Endothelial cell of umbilical vein (primary cell): ENCODE results near the gene TGDS.

ENCODE experiments used
- EZH2 ChIP-seq: IDR thresholded peaks from 2 replicates; pipeline ENCODE4 v1.6.1; 2012; ENCODE audit warnings: borderline replicate concordance, low read depth, mild to moderate bottlenecking, moderate library complexity, low read length, inconsistent platforms; ENCODE audit not compliant: severe bottlenecking
- GATA2 ChIP-seq: IDR thresholded peaks from 2 replicates; pipeline ENCODE4 v1.7.0; 2011; ENCODE audit warnings: low read depth, mild to moderate bottlenecking, moderate library complexity, mixed read lengths, low read length; ENCODE audit not compliant: insufficient read length, insufficient read depth
- JUN ChIP-seq: IDR thresholded peaks from 2 replicates; pipeline ENCODE4 v1.6.1; 2011; ENCODE audit warnings: borderline replicate concordance, low read depth; ENCODE audit not compliant: insufficient read length, insufficient read depth
- POLR2A ChIP-seq: IDR thresholded peaks from 2 replicates; pipeline ENCODE4 v1.6.1; 2012; ENCODE audit warnings: low read depth, mild to moderate bottlenecking, control low read depth, low read length
- POLR2AphosphoS5 ChIP-seq: IDR thresholded peaks from 2 replicates; pipeline ENCODE4 v1.6.1; 2012; ENCODE audit warnings: low read depth, mild to moderate bottlenecking, control low read depth, low read length, moderate library complexity; ENCODE audit not compliant: insufficient read depth
- TF ChIP-seq, protein P1 (sequence below), 2 donors: IDR thresholded peaks; 1 replicate in 1 of 2; 2 replicates in 1 of 2; pipeline ENCODE4 v1.5.1; 2011; ENCODE audit warnings: low read length in 2 of 2, mild to moderate bottlenecking in 2 of 2, moderate library complexity in 2 of 2, control low read depth in 1 of 2, inconsistent platforms in 1 of 2, low read depth in 1 of 2; ENCODE audit not compliant: insufficient read depth in 1 of 2; ENCODE audit errors: extremely low read depth in 1 of 2

DNA sequence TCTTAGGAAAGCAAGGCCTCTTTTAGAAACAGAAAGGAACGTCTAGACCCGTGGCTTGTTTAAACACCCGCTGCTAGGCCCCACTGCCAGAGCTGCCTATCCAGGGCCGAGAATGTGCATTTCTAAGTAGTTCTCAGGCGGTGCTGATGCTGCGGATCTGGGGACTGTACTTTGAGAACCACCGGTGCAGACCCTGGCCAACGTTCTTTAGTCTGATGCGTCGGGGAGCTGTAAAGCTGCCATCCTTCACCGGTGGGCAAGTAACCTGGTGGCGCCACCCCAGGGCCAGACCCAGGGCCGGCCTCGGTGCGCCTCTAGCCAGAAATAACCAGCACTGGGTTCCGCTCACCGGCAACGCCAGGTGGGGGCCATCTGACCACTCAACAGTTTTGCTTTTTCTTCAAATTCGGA is 47.1 kb downstream of the TGDS start:
- TF ChIP-seq POLR2A (no peak), POLR2AphosphoS5 (no peak), GATA2 (no peak), EZH2 (no peak), JUN (no peak)
- TF ChIP-seq, protein P1, sequence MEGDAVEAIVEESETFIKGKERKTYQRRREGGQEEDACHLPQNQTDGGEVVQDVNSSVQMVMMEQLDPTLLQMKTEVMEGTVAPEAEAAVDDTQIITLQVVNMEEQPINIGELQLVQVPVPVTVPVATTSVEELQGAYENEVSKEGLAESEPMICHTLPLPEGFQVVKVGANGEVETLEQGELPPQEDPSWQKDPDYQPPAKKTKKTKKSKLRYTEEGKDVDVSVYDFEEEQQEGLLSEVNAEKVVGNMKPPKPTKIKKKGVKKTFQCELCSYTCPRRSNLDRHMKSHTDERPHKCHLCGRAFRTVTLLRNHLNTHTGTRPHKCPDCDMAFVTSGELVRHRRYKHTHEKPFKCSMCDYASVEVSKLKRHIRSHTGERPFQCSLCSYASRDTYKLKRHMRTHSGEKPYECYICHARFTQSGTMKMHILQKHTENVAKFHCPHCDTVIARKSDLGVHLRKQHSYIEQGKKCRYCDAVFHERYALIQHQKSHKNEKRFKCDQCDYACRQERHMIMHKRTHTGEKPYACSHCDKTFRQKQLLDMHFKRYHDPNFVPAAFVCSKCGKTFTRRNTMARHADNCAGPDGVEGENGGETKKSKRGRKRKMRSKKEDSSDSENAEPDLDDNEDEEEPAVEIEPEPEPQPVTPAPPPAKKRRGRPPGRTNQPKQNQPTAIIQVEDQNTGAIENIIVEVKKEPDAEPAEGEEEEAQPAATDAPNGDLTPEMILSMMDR (IDR thresholded peaks at IDR 0.05; ENCODE audit: extremely low read depth in 1 of 2, insufficient read depth in 1 of 2, low read depth in 1 of 2, low read length in 2 of 2) = no peak
